Erythroblast (primary cell): Measurements from ENCODE around the gene DENND2A.

Experiments used
- GATA1 ChIP-seq: IDR thresholded peaks from 2 replicates; pipeline ENCODE4 v1.6.1; 2011; ENCODE audit warnings: low read depth, mild to moderate bottlenecking, control low read depth, low read length, moderate library complexity
- POLR2A ChIP-seq: IDR thresholded peaks from 2 replicates; pipeline ENCODE4 v1.6.1; 2011; ENCODE audit warnings: mild to moderate bottlenecking, low read length

DNA sequence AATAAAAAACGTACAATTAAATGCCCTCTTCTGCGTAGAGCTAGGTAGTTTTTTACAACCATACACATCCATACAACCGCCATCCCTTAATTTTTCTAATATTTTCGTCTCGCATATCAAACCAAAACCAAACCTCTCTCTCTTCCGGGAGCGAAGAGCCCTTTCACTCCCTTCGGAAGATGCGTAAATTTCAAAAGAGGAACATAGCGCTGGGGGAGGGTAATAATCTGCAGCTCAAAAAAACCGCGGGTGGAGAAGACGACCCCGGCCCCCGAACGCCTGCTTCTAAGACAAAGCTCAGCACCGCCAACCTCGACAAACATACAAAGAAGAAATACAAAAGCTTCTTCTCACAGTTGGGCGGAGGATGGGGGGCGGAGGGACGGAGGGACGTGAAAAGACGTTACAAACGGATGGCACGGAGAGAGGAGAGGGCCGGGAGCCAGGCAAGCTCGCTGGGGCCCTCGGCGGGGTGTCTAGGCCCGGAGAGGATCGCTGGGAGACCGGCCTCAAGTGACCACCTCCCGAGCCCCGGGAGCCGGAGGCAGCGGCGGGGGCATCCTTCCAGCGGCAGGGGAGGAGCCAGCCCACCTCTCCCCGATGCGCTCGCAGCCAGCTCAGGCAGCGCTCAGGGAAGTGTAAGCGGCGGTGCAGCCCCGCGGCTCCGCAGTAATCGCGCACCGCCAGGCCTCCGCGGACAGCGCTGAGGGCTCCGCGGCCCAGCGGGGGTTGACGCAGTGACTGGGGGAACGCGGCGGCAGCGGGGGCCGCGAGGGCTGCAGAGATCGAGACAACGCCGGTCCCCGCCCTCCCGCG lies 162.2 kb downstream of the DENND2A start:
- TF ChIP-seq POLR2A (no peak), GATA1 (no peak)
